ENCODE data around the gene LIFR. TPM values are rescaled to one million over a fixed set of nuclear protein-coding genes. Genes with fewer than 3 reads are reported as not detected.

The LIFR gene
- total and polyA plus RNA-seq, 2 of the 4 experiments (the other 2 are of a cell fraction): 1.9 to 10.4 TPM

- no peak overlapping the region for H4K8ac ChIP-seq (ENCODE audit: low read depth in 2 of 2, low read length in 2 of 2)
- no peak overlapping the region for H2AK9ac ChIP-seq (replicated peaks; ENCODE audit: low read depth, low read length, poor library complexity)
- intact Hi-C loops (cut with micrococcal nuclease): no loop called here
- no peak overlapping the region for H3K4me2 ChIP-seq (ENCODE audit: low read depth, low read length)
- H4K91ac ChIP-seq (ENCODE audit: insufficient read depth, low read depth, low read length): no peak overlapping the region
- H2BK15ac ChIP-seq (ENCODE audit: low read depth, low read length): no peak overlapping the region
- no peak overlapping the region for H3K14ac ChIP-seq (replicated peaks; ENCODE audit: low read depth, low read length)
- no peak overlapping the region for H2AFZ ChIP-seq (replicated peaks; ENCODE audit: low read length, poor library complexity)
- no peak for DNase-seq
- no peak overlapping the region for H3K18ac ChIP-seq (ENCODE audit: low read depth, low read length)
- no peak overlapping the region for H3K4ac ChIP-seq (ENCODE audit: low read depth, low read length)
- H2BK120ac ChIP-seq (ENCODE audit: low read depth, low read length): no peak overlapping the region
- ChIA-PET CTCF (no interaction called here), POLR2A (ENCODE audit: unreplicated experiment) (no interaction called here)
- no peaks in the 10 kb centered on the region for H3K9me3 ChIP-seq (ENCODE audit: control insufficient read depth, insufficient read depth, low read length)
- BruUV-seq (replicated peaks): no TSS peak
- in situ Hi-C loops (cut with MboI; ENCODE audit: low sequenced_read_pairs): no loop called here
- no peak overlapping the region for H2BK5ac ChIP-seq (ENCODE audit: low read depth, low read length, poor library complexity, severe bottlenecking)
- no peaks in the 10 kb centered on the region for H3K79me1 ChIP-seq (ENCODE audit: low read depth in 1 of 2, low read length in 2 of 2)
- no peak overlapping the region for H3K56ac ChIP-seq (ENCODE audit: extremely low read depth, insufficient read depth, low read length)
- H3K4me1 ChIP-seq (ENCODE audit: control insufficient read depth, insufficient read depth, low read length): no peaks in the 10 kb centered on the region
- H3K4me3 ChIP-seq (ENCODE audit: insufficient read depth, low read depth, low read length): no peak overlapping the region
- dilution Hi-C loops (cut with HindIII; ENCODE audit: low sequenced_read_pairs, unreplicated experiment): no loop called here
- H2AK5ac ChIP-seq (ENCODE audit: low read depth, low read length): no peak overlapping the region
- 90% methylated on average over 2 of the region's 6 CpGs; no CpG with 5 or more reads in 1 of the 2 experiments for WGBS, 2 experiments (ENCODE audit: extremely low coverage in 2 of 2, insufficient read length in 1 of 2)
- no peak for ATAC-seq (ENCODE audit: low read depth)
- no peak overlapping the region for H2BK20ac ChIP-seq (ENCODE audit: low read depth, low read length)
- no peaks in the 10 kb centered on the region for H3K36me3 ChIP-seq (ENCODE audit: control insufficient read depth, insufficient read depth, low read length)
- 0 out of 2 replicates have a peak, but pooled peaks cover 9% of the 10 kb centered on the region for H3K27me3 ChIP-seq (ENCODE audit: control insufficient read depth, insufficient read depth, low read length)
- no peak for TF ChIP-seq NFE2L2 (IDR thresholded peaks at IDR 0.05; ENCODE audit: low read depth, low read length)
- no peak for TF ChIP-seq USF2 (IDR thresholded peaks at IDR 0.05; ENCODE audit: low read depth, low read length)
- TF ChIP-seq MAZ (IDR thresholded peaks at IDR 0.05; ENCODE audit: borderline replicate concordance, low read depth, low read length): no peak
- no peak for TF ChIP-seq BHLHE40 (IDR thresholded peaks at IDR 0.05; ENCODE audit: low read depth, low read length)
- TF ChIP-seq CEBPB (IDR thresholded peaks at IDR 0.05; ENCODE audit: low read depth, low read length): no peak
- TF ChIP-seq SMC3 (IDR thresholded peaks at IDR 0.05; ENCODE audit: low read depth, low read length): no peak
- TF ChIP-seq RFX5 (IDR thresholded peaks at IDR 0.05; ENCODE audit: low read depth, low read length): no peak
- TF ChIP-seq MAFK (IDR thresholded peaks at IDR 0.05; ENCODE audit: low read depth, low read length): no peak
- TF ChIP-seq RAD21 (IDR thresholded peaks at IDR 0.05; ENCODE audit: low read length): no peak
- H4K20me1 ChIP-seq (ENCODE audit: insufficient read depth, low read length): no peaks in the 10 kb centered on the region
- H3K23ac ChIP-seq (ENCODE audit: low read depth, low read length): no peak overlapping the region
- 0 out of 2 replicates have a peak, but pooled peaks cover 4% of the 10 kb centered on the region for H3K9me1 ChIP-seq (ENCODE audit: insufficient read depth, low read length)
- H4K5ac ChIP-seq (ENCODE audit: low read depth, low read length): no peak overlapping the region
- no peak overlapping the region for H3K9ac ChIP-seq (ENCODE audit: low read depth, low read length)
- H3K27ac ChIP-seq (ENCODE audit: insufficient read depth, low read length): no peak overlapping the region
Observed at GRCh38 chr5:38450627-38451026, 105.8 kb downstream of the LIFR start.
